MCF 10A (cell line): ENCODE results near the gene PAK6. TPM values are rescaled to one million over a fixed set of nuclear protein-coding genes. Genes with fewer than 3 reads are reported as not detected.

ENCODE experiments used
- BruUV-seq: library from RNA; stranded (reverse); fragments of 400-500 nt; replicated peaks from 2 replicates; lab custom pipeline; 2021; lab: Mats Ljungman, UMichigan
- CTCF ChIA-PET: fragments of 300-600 bp; sonication (Branson Sonifier 250); formaldehyde crosslinking; extraction: SDS; loops from one replicate; lab custom pipeline; 2021; ENCODE audit warnings: antibody characterized with exemption, inconsistent platforms; lab: Yijun Ruan, JAX
- POLR2A ChIA-PET: fragments of 300-600, 350-650 bp; sonication (Branson Sonifier 250); formaldehyde crosslinking; extraction: SDS; loops from one replicate; lab custom pipeline; 2020; ENCODE audit warnings: antibody characterized with exemption, inconsistent platforms; lab: Yijun Ruan, JAX
- DNase-seq: peaks from one replicate; pipeline ENCODE4 v3.0.0-alpha.2; 2018; ENCODE audit not compliant: unreplicated experiment
- H3K27ac Mint-ChIP-seq: one replicate; pipeline ENCODE4 v1.8.0; 2022; ENCODE audit warnings: mild to moderate bottlenecking, low read depth, mixed read lengths; ENCODE audit not compliant: unreplicated experiment
- H3K27me3 Mint-ChIP-seq: one replicate; pipeline ENCODE4 v1.8.0; 2022; ENCODE audit warnings: mixed read lengths; ENCODE audit not compliant: insufficient read depth, unreplicated experiment
- H3K36me3 Mint-ChIP-seq: one replicate; pipeline ENCODE4 v1.8.0; 2022; ENCODE audit warnings: mild to moderate bottlenecking, moderate library complexity, mixed read lengths; ENCODE audit not compliant: insufficient read depth, unreplicated experiment
- H3K4me1 Mint-ChIP-seq: one replicate; pipeline ENCODE4 v1.8.0; 2022; ENCODE audit warnings: mixed read lengths; ENCODE audit not compliant: insufficient read depth, unreplicated experiment
- H3K4me3 Mint-ChIP-seq: one replicate; pipeline ENCODE4 v1.8.0; 2022; ENCODE audit warnings: mild to moderate bottlenecking, moderate library complexity, mixed read lengths; ENCODE audit not compliant: unreplicated experiment
- H3K9me3 Mint-ChIP-seq: one replicate; pipeline ENCODE4 v1.8.0; 2022; ENCODE audit warnings: mixed read lengths; ENCODE audit not compliant: unreplicated experiment
- CTCF ChIP-seq: fragments of 200-600 bp; IDR thresholded peaks from one replicate; pipeline ENCODE4 v1.8.0; 2022; ENCODE audit warnings: antibody characterized with exemption, mild to moderate bottlenecking; ENCODE audit not compliant: unreplicated experiment
- intact Hi-C: fragments of 100-400 bp; cut with micrococcal nuclease; formaldehyde crosslinking; loops from 2 replicates; pipeline ENCODE4 v1.14.1; 2022
- total RNA-seq: library from RNA; stranded (reverse); gene quantifications from 2 replicates; pipeline ENCODE4 v1.2.3, GENCODE V29; 2022

Gene PAK6
- total RNA-seq, 1 experiment from 2014 or later, result 9.3 TPM

- intact Hi-C loops, result no loop called here
- Mint-ChIP-seq H3K4me3 (no peak overlapping the region), H3K27ac (no peak overlapping the region), H3K4me1 (peaks cover 5% of the 10 kb centered on the region), H3K36me3 (peaks cover 4% of the 10 kb centered on the region), H3K9me3 (no peaks in the 10 kb centered on the region), H3K27me3 (no peaks in the 10 kb centered on the region)
- no TSS peak for BruUV-seq
- POLR2A ChIA-PET, result interaction anchor here (1.6 to 2.2 kb wide), 3 partner anchors 10 to 17 kb away, joined by 3 to 7 read pairs (median 6); partner anchors contain the start of gene PAK6
- no peak for TF ChIP-seq CTCF
- no peak for DNase-seq
- CTCF ChIA-PET, result interaction anchor here (0.6 to 7.2 kb wide), 4 partner anchors 11 to 110 kb away, joined by 3 to 75 read pairs (median 24); no protein-coding TSS in a partner anchor
Observed at GRCh38 chr15:40229316-40229715, 9.5 kb upstream of the PAK6 start.

GRCh38 chr15:40229956-40230355 is 8.9 kb upstream of the PAK6 start:
- CTCF ChIA-PET, result interaction anchor here (0.9 to 7.2 kb wide), 4 partner anchors 12 to 49 kb away, joined by 3 to 75 read pairs (median 24); no protein-coding TSS in a partner anchor
- Mint-ChIP-seq H3K36me3 (peaks cover 4% of the 10 kb centered on the region), H3K9me3 (no peaks in the 10 kb centered on the region), H3K27me3 (no peaks in the 10 kb centered on the region), H3K27ac (no peak overlapping the region), H3K4me3 (no peak overlapping the region), H3K4me1 (peaks cover 11% of the 10 kb centered on the region)
- no peak for DNase-seq
- intact Hi-C loops, result no loop called here
- POLR2A ChIA-PET, result interaction anchor here (1.2 to 2.2 kb wide), 2 partner anchors 9 to 37 kb away, joined by 5 to 6 read pairs; partner anchors contain the start of gene PAK6
- no peak for TF ChIP-seq CTCF
- no TSS peak for BruUV-seq

GRCh38 chr15:40232625-40233070 is 6.2 kb upstream of the PAK6 start:
- H3K9me3 Mint-ChIP-seq, result no peaks in the 10 kb centered on the region
- H3K27me3 Mint-ChIP-seq, result no peaks in the 10 kb centered on the region
- peaks cover 13% of the 10 kb centered on the region for H3K4me1 Mint-ChIP-seq
- no TSS peak for BruUV-seq
- no peak for TF ChIP-seq CTCF
- peaks cover 4% of the 10 kb centered on the region for H3K36me3 Mint-ChIP-seq
- DNase-seq, result peak; percentile 51
- no peak overlapping the region for H3K4me3 Mint-ChIP-seq
- peak overlapping the region; percentile 54 for H3K27ac Mint-ChIP-seq
- ChIA-PET CTCF (interaction anchor here (0.6 to 4.4 kb wide), 5 partner anchors 10 to 605 kb away, joined by 3 to 35 read pairs (median 4); no protein-coding TSS in a partner anchor), POLR2A (interaction anchor here (0.5 to 1.4 kb wide), 2 partner anchors 10 to 47 kb away, joined by 3 to 5 read pairs; no protein-coding TSS in a partner anchor)
- intact Hi-C loops, result no loop called here

- peak; percentile 63 for DNase-seq
- CTCF ChIA-PET, result interaction anchor here (0.6 to 4.4 kb wide), 7 partner anchors 11 to 790 kb away, joined by 3 to 35 read pairs (median 4); no protein-coding TSS in a partner anchor
- POLR2A ChIA-PET, result interaction anchor here (0.9 to 2.4 kb wide), 4 partner anchors 11 to 33 kb away, joined by 4 to 12 read pairs (median 6); no protein-coding TSS in a partner anchor
- Mint-ChIP-seq H3K36me3 (peaks cover 4% of the 10 kb centered on the region), H3K4me3 (no peak overlapping the region), H3K27ac (peak overlapping the region; percentile 54), H3K4me1 (peaks cover 24% of the 10 kb centered on the region), H3K9me3 (no peaks in the 10 kb centered on the region), H3K27me3 (no peaks in the 10 kb centered on the region)
- no peak for TF ChIP-seq CTCF
- no TSS peak for BruUV-seq
- intact Hi-C loops, result no loop called here
Observed at GRCh38 chr15:40233727-40234577, 4.9 kb upstream of the PAK6 start.
